IPS-NIHi7 (cell line): Measurements from ENCODE around the gene C1orf216.
"Not testable (repeated sequence)": the region's sequence is repeated elsewhere in the genome, so short reads cannot be mapped to it uniquely, and the experiment has no call there.

Source experiments
- DNase-seq: peaks from one replicate; pipeline ENCODE4 v3.0.0; 2012; ENCODE audit warnings: mixed read lengths; ENCODE audit errors: extremely low spot score

C1orf216 gene, protein sequence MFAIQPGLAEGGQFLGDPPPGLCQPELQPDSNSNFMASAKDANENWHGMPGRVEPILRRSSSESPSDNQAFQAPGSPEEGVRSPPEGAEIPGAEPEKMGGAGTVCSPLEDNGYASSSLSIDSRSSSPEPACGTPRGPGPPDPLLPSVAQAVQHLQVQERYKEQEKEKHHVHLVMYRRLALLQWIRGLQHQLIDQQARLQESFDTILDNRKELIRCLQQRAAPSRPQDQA

DNA sequence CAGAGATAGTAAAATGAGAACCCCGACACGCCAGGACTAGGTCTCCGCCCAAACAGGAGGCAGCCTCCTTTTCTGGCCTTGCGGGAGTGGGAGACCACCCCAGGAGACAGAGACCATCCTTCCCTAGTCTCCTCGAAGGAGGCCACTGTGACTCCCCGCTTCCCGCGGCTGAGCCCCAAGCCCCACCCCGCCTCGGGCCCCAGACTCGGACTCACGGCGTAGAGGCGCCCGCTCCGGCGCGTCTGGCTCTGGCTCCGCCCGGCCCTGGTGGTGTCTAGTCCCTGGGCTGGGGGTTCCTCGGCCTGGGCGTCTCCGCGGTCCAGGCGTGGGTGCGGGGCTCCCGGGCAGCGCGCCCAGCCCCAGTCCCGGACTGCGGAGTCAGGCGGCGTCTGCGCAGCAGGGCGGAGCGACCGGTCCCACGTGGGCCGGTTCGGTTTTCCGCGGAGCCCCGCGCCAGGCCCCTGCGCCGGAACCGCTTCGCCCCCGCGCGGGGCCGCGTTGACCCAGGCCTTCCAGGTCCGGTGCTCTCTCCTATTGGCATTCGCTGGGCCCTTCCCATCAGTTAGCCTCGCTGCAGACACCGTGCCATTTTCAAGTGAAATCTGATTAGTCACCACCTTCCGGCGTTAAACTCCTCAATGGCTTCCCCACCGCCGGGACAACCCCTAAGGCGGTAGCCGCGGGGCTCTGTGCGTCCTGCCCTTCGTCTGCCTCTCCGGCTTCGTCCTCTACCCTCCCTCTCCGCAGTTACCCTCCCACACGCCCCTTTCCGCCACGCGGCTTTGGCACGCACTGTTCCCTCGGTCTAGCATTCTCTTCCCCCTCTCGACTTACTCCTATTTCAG lies at the start of gene C1orf216:
Gene C1orf216, minus strand, starts transcription at position 393 of the 845 bp plus-strand sequence. CDS start 2,563 bp downstream, outside the sequence.
- DNase-seq, result peak; percentile 67

DNA sequence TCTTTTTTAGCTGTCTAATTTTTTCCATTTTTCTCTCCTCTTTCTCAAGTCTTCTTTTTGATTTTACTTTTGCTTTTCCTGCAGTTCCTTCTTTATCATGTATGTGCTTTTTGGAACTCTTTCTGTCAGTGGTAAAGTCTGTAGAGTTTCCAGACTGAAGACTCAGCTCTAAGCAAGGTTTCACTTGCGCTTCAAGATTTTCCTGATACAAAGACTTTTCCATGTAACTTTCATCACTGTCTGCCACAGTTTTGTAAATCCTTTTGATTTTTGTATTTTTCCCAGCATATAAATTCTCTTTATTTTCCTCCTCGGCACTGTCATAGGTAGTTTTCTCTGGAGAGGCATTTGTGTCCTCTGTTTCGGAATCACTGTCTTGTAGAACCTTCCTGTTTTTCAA lies 45.6 kb upstream of the C1orf216 start:
- no peak for DNase-seq

DNA sequence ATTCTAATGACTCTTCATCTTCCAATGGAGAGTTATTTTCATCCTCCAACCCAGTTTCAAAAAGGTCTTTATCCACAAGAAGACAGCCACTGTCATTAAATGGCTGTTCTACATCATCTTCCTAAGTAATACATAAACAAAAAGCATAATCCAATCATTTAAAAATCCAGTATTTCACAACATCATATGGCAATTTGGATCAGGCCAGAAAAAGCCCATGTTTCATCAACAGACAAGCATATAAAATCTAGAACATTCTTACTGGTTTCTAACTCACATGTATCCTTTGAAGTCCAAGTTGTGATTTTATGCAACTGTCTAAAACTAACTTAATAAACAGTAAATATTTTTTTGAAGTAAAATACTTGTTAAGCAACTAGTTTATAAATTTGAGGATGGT lies 44.5 kb upstream of the C1orf216 start:
- no peak for DNase-seq

DNA sequence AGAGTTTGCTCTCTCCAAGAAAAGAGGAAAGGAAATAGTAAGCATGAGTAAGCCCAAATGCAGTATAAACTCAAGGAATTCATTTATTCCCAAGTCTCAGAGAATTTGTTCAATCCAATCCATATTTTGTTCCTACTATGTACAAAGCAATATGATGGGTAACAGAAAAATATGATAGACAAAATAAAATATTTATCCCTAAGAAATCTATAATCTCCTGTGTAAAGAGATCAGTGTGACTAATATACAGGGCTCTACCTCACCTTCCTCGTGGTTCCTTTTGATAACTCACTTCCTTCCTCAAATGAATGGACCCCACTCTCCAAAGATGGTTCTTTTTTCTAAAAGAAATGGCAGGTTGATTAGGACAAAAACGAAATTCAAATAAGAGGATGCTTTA lies 43.5 kb upstream of the C1orf216 start:
- no peak for DNase-seq

DNA sequence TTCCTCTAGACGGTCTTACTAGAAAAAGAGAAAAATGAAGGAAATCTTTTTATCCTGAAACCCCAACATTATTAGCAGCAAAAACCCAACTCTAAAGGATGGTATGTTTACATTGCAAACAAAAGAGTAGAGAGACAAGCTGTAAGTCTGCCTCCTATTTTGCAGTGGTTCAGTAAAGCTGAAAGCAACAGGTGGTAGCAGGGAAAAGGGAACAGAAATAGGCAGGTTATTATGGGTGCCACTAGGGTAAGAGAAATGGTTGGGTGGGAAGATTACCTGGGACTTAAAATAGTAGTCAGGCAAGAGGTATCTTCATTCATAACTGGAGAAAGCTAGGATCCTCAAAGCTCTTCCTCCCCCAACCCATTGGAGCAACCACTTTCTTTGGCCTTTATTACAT lies 37.4 kb upstream of the C1orf216 start:
- DNase-seq, result no peak

DNA sequence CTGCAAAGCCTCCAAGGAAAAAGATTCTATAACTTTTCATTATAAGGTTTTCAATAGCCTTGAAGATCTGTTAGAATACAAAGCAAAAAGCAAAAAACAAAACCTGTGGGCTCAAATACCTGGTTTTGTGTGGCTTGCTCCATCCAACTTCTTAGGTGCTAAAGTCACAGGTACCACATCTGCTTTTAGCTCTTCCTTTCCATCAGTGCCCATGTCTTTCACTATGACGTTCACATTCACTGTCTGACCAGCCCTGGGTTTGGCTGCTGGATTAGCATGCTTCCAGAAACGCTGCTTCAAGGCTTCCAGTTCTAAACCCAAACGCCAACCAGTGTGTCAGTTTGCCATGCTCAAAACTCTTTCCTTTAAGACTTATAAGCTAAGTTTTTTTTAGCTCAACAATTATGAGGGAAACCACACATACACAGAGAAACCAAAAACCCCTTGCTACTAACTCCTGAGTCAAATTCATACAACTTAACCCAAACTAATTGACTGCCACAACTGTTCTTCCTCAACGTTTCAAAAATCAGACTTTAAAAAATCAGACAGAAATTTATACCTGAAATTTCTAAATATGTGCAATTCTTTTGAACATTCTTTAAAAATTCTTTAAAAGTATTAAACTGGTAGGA lies 35.1 kb upstream of the C1orf216 start:
- DNase-seq, result no peak

DNA sequence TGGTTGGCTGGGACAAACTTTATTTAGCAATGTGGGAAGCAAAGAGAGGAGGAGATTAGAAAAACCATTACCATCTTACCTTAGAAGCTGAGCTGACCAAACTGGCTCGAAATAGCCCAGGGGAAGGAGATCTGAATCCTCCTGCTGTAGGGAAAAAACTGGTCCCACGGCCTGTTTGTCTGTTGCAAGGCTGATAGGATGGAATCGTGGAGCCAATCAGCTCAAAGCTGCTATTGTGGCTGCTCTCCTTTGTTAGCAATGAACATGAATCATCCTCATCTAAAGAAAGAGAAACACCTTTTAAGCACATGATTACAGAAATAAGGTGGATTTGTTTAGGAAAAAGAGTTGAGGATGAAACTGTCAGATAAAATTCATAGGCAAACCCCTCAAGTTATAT lies 29.6 kb upstream of the C1orf216 start:
- no peak for DNase-seq

DNA sequence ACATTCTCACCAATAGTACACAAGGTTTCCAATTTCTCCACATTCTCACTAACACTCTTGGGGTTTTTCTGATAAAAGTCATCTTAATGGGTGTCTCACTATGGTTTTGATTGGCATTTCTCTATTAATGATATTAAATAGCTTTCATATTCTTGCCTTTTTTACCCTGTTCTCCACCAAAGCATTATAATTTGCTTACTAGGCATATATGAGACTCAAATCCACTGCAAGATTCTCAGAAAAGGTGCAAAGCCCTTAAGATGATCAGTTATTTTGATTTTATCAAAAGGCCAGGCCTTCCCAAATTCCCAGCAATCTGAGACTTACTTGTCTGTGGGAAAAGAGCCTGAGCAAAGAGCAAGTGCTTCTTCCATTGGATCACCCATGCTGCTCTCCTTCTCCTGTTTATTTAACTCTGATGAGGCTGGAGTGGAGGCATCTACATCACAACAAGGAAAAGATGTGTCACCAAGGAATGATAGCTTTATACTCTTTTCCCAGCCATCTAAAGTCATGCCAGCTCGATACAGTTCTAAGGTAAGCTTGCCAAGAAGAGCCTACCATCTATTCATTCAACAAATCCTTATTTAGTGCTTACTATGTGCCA lies 26.5 kb upstream of the C1orf216 start:
- no peak for DNase-seq

DNA sequence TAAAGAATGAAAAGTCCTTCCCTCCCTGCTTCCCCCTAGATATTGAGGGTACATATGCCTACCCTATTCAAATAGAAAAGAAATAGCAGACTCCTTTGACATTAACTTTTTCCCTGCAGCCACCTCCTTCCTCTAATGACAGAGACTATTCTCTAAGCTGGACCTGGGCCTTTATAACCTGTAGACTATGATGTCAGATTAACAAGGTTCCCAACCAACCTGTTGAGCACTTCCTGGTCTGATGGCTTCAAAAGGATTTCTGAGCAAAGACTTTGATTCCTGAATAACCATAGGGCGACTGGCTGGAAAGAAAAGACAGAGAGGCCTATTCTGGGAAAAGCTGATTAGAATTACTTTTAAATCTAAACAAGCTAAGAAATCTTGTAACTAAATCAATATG lies 18.4 kb upstream of the C1orf216 start:
- DNase-seq, result no peak

DNA sequence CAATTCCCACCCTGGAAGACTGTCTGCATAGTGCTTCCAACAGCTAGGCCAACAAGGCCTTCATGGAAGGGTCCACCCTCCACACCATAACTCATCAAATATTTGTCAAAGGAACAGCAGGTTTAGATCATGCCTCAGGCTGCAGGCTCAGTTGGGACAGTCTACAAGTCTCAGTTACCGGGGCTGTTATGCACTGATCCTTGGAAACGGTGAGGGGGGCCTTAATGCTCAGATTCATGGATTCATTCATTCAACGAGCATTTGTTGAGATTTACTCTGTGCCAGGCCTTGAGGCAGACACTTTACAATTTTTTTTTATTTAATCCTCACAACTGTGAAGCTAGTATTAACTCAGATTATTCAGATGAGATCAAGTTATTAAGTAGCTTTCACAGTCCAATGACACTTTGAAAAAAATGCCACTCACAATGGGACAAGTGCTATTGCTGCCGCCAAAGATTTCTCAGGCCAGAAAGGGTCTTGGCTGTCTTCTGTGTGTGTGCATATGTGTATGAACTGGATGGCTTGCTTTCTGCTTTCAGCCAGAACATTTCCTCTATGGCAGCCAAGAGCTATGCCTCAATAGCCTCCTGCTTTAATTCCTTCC lies 8.9 kb upstream of the C1orf216 start:
- no peak for DNase-seq

DNA sequence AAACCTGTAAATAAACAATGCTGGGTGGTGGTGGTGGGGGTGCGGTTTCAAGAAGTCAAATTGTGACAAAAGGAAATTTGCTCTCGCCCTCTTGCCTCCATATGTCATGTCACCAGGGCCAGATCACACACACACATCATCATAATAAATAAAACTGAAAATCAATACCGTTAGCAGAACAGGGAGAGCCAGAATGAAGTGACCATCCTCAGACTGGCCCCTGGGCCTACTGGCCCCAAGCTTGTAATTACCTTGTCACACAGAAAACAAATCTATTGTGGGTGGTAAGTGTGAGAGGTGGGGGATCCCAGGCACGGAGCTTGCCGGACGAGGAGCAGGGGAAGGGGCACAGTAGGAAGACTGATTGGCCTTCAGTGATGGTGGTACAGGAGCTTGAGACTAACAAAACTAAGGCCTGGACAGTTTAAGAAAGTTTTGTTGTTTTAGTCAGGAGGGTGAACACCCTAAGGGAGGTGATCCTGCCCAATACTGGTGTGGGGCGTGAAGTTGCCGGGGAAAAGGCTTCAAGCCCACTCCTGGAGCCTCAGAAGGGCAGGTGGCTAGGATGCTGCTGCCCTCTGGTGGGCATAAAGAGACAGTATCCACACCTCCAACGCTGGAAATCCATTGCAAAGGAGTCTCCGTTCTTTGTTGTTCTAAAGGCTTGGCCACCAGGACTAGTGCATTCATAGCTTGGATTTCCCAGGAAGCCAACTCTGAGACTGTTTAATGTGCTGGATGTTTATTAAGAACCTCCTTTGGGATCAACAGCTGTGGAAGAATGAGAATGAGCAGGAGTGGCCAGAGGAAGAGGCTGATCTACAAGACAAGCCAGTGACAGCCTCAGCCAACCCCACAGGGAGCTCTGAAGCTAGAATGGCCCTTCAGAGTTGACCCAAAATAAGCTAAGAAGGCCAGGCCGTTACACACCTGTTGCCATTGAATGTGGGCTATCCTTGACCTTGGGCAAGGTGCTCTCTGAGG lies 8.1 kb upstream of the C1orf216 start:
- peak; percentile 86 for DNase-seq

DNA sequence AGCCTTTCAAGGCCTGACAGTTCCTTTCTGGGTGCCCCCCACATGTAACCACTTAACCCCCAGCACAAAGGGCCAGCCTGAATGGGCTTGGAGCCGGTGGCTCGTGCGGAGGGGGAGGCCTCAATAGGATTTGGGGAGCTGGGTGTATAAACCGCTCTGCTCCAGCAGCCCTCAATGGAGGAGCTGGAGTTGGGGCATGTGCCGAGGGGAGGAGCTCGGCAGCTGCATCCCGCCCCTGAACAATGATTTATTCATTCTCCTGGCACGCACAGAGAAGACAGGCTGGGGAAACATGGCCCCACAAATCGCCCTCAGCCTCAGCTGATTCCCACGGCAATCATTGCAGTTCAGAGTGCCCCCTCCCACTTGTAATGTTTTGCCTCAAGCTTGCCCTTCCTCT lies 6.9 kb upstream of the C1orf216 start:
- DNase-seq, result no peak

DNA sequence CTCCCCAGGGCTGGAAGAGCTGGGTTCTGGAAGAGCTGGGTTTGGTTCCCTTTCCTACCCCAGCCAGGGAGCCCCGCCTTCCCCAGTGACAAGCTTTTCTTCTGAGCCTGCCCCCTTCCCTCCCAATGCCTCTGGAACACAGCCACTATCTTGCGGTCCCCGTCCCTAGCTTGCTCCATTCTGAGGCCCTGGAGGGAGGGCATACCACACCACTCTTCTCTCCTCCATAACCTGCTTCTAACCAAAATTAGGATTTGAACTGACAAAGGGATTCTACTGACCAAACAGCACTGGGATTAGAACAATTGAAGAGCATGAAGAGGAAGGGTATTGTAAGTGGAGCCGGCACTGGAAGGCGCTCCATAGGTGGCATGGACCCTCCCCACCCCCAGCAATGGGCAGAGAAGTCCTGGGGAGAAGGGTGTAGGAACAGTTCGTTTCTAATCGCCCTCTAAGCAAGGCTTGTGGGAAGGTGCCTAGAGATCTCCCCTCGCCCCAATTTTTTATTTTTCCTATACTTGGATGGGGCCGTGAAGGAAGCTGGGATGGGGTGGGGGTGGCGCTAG lies 690 bp downstream of the C1orf216 start:
- peak; percentile 53 for DNase-seq

DNA sequence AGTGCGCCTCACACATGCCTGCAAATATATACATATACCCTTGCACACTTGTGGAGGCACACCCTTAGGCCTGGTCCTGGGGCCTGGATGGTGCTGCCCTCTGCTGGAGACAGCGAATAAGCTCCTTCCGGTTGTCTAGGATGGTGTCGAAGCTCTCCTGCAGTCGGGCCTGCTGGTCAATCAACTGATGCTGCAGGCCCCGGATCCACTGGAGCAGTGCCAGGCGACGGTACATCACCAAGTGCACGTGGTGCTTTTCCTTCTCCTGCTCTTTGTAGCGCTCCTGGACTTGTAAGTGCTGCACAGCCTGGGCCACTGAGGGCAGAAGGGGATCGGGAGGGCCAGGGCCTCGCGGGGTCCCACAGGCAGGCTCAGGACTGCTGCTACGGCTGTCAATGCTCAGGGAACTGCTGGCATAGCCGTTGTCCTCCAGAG lies 3.1 kb downstream of the C1orf216 start:
- DNase-seq, result peak; percentile 84

DNA sequence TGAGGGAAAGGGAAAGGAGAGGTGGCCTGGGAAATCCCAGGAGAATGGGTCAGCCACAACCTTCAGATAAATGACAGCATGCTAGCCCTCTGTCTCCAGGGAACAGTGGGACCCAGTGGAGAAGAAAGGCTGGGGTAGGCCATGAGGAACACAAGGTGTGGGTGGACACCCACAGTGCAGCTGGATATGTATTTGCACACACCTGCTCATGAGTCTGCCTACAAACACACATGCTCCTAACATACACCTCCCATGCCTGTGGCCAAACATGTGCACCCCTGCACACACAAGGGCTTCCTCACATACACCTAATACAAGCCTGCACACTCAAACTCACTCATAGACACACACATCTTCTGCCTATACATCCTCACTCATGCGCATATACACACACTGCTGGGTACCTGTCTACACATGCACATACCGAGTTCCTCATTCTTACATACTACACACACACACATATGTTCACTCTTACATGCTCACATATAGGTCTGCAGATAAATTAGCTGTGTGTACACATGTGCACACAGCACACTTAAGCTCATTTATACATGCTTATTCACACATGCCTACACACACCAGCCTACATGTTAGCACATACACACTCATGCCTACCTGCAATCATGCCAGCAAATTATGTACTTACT lies 3.6 kb downstream of the C1orf216 start:
- DNase-seq, result no peak

DNA sequence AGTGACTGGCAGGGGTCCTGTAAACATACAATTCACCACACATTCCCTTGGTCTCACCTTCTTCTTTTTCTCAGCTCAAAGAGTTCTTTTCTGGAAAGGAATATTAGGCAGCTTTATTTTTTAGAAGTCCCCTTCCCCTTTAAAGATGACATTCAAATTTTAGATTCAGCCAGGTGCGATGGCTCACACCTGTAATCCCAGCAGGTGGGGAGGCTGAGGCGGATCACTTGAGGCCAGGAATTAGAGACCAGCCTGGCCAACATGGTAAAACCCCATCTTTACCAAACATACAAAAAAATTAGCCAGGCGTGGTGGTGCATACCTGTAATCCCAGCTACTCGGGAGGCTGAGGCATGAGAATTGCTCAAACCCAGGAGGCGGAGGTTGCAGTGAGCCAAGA lies 7.6 kb downstream of the C1orf216 start:
- not testable (repeated sequence) for DNase-seq

DNA sequence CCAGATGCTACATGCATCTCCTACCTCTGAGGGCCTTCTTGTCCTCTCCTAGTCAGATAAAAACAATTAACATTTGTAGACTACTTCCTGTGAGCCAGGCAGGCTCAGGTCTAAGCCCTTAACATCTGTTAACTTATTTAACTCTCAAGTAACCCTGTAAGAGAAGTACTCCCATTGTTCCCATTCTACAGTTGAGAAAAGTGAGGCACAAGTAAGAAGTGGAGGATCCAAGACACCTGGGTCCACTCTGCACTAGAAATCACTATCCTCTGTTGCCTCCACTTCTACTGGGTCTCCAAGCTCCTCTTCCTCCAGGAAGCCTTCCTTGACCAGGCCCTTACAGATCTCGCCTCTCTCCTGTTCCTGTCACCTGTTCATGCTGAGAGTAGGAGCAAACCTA lies 9.7 kb downstream of the C1orf216 start:
- DNase-seq, result no peak

DNA sequence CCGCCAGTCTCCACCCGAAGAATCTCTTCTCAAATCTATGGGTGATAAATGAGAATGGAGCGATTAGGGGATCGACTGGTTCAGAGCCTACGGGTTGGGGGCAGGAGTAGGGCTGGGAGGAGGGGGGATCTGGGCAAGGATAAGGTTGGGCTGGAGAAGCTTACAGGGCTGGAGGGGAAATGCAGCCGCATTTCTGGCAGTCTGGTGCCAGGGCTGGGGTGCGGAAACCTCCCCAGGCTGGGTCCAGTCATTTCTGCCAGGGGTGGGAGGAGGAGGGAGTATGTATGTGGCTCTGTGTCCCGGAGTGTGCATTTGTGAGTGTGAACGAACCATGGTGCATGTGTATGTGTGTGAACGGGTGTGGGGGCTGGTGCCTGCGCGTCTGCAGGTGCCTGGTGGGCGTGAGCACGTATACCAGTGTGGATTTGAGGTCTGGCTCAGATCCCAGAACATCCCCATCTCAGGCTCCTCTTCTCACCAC lies 10.2 kb downstream of the C1orf216 start:
- DNase-seq, result peak; percentile 46

DNA sequence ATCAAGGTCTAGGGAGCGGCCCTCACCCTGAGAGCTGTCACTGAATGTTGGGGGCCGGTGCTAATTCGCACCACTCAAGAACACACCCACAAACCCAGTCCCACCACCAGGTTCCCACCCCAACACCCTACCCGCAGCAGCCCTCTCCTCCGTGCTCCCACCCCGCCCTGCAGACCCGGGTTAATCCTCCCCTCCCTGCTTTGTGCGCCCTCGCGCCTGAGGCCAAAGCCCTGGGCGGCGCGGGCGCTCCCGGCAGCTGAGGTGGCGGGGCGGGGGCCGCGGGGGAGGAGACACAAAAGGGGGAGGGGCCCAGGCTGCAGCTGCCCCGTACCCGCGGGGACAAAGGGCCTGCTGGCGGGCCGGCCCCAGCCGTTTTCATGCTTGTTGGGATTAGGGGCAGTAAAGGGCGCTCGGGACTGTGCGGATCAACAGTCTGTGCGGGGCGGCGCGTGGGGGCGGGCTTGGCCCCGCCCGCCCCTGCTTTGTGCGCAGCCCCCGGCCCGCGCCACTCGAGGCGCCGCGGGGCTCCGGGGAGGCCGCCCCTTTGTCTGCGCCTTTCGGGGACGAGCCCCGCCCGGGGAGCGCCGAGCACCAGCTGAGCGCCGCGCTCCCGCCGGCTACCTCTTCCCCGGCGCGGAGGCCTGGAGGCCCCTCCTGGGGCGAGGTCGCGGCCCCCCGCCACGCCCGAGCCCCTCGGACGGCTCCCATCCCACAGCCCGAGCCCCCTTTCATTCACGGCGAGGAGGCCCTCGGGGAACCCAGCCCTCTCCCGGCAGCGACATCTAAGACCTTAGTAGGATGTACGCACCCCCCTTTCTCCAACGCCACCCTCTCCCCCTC lies 10.9 kb downstream of the C1orf216 start:
- DNase-seq, result peak; percentile 86
